Activated CD8-positive, alpha-beta memory T cell treated with anti-CD3 and anti-CD28 coated beads for 1 hour (primary cell): ENCODE measurements around the gene RAB9B.
"Not testable (repeated sequence)": the region's sequence is repeated elsewhere in the genome, so short reads cannot be mapped to it uniquely, and the experiment has no call there.

Experiments
- DNase-seq, 2 donors: peaks; one replicate each; pipeline ENCODE4 v3.0.0-alpha.2; 2020; ENCODE audit warnings: low read depth in 1 of 2; ENCODE audit errors: extremely low read depth in 1 of 2

Gene RAB9B

DNA sequence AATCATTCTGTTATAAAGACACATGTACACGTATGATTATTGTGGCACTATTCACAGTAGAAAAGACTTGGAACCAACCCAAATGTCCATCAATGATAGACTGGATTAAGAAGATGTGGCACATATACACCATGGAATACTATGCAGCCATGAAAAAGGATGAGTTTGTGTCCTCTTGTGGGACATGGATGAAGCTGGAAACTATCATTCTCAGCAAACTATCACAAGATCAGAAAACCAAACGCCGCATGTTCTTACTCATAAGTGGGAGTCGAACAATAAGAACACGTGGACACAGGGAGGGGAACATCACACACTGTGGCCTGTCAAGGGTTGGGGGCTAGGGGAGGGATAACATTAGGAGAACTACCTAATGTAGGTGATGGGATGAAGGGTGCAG is 15.0 kb downstream of the RAB9B start:
- not testable (repeated sequence) for DNase-seq

DNA sequence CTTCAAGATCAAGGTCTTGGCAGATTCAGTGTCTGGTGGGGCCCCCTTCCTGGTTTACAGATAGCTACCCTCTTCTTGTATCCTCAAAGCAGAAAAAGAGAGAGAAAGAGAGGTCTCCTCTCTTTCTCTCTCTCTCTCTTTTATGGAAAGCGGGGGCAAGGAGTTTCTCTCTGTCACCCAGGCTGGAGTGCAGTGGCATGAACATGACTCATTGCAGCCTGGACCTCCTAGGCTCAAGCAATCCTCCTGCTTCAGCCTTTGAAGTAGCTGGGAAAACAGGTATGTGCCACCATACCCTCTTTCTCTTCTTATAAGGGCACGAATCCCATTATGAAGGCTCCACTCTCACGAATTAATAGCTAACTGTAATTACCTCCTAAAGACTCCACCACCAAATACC is 20.2 kb downstream of the RAB9B start:
- DNase-seq = no peak

DNA sequence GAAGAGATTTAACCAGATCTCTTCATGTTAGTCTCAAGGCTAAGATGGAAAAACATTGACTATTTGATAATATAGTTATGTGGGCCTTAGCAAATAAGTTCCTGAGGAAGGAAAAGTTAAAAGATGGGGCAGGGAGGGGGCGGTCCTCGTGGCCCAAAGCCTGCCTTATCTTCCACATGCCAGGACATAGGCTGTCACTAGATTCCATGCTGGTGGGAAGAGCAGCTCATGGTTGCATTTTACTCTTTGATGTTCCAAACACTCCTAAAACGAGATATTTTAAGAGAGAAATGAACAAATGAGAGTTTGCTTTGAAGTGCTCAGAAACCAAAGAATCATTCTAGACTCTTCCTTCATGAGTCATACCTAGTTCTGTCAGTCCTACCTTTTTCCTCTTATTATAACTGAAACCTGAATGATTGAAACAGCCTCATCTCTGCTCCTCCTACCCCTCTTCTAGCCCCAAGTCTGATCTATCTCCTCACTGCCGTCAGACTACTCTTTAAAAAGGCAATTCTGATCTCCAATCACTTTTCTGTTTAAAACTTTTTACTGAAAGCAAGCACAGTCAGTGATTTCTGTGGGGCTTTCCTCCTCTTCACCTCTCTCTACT is 25.1 kb downstream of the RAB9B start:
- no peak for DNase-seq

DNA sequence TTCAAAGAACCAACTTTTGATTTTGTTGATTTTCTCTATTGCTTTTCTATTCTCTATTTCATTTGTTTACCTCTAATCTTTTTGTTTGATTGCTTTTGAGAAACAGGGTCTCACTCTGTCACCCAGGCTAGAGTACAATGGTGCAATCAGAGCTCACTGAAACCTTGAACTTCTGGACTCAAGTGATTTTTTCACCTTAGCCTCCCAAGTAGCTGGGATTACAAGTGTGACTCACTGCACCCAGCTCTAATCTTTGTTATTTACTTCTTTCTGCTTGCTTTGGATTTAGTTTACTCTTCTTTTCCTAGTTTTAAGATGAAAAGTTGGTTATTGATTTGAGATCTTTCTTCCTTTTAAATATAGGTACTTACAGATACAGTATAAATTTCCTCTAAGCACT is 26.2 kb downstream of the RAB9B start:
- DNase-seq = no peak

GRCh38 chrX:103800318-103800717 is 31.7 kb downstream of the RAB9B start:
- DNase-seq = no peak

DNA sequence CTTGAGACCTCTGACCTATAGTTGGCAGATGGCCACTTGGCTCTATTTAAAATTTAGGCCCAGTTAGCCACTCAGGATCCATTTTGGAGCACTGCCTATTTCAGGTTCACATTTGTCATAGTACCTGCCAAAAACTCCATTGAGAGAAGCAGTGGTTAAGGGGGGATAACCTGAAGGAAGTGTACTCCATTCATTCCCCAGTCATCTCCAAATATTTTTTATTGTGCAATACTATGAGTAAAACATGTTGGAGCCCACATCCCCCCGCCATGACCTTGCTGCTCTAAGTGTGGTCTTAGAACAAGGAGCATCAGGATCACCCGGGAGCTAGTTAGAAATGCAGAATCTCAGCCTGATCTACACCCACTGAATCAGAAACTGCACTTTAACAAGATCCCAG is 34.4 kb downstream of the RAB9B start:
- DNase-seq = no peak

DNA sequence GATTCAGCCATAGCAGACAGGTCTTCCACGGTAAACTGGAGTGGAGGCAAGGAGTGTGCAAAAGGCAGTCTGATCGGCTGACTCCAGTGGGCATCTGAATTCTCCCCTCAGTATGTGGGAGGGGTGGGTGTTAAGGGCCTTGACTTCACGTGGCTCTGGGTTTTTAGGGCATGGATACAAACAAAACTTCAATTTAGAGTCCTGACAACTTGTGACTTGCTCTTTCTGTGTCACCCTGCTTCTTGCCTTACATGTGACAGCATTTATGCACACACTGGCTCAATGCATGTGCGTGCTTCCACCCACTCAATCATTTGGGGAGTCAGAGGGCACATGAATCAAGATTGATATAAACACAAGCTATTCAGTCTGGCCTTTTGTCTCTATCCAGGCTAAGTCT is 37.9 kb downstream of the RAB9B start:
- no peak for DNase-seq

GRCh38 chrX:103793545-103793940 is 38.5 kb downstream of the RAB9B start:
- no peak for DNase-seq

DNA sequence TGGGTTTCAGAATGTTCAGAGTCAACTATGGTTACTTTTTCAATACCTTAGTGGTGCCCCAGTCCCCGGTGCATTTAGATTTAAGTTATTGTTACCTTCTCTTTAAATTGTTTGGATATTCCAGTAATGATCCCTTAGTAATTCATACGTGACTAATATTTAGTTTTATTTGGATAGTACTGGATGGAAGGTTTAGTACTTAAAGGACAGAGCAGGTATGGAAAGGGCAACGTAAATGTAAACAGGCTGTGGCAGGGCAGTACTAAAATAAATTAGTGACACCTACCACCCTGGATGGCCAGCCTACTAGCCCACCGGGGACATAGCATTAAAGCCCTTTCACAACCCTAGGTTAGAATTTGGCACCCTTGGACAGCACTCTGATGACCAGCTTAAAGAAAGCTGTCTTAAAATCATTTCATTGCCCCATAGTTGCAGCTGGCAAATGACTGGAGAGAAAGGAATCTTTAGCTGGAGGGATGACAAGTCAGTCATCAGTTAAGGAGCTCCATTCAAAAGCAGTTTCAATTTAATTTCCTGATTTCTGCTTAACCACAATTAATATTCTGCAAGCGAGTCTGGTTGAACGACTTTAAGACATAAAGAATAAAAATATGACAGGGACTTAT is 39.0 kb downstream of the RAB9B start:
- DNase-seq = no peak

- DNase-seq = no peak
Measured at GRCh38 chrX:103791826-103792485, 40.1 kb downstream of the RAB9B start.

GRCh38 chrX:103791228-103791627 is 40.8 kb downstream of the RAB9B start:
- DNase-seq = no peak

DNA sequence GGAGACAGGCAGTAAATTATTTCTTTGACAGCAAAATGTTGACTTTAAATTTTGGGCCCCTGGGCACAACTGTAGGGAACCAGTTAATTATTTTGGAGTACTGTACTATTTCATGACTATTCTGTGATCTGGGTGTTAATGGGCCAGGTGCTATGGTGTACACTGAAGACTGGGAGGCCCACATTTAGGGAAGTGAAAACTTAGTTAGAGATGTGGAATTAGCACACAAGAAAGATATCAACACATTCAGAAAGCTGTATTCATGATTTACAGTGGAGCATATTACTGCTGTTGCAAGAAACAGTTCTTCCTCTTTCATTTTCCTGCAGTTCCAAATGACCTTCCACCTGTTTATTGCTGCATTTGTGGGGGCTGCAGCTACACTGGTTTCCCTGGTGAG is 43.1 kb downstream of the RAB9B start:
- no peak for DNase-seq

GRCh38 chrX:103783971-103784370 is 48.1 kb downstream of the RAB9B start:
- no peak for DNase-seq

DNA sequence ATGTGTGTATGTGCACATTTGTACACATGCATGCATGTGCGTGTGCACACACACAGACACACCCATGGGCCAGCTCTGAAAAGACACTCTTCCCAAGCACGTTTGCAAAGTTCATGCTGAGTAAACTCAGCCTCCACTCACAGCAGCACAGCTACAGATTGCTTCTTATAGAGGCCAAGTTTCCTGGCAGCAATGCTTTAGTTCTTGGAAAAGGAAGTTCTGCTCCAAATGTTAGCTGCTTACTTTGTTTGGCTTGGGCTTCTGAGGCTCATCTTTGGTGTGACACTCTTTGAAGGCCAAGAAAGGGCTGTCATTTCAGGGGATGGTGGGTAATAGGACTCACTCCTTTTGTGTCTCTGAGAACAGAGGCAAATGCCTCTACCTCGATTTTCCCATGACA is 48.9 kb downstream of the RAB9B start:
- DNase-seq = no peak

- no peak for DNase-seq
Measured at GRCh38 chrX:103782640-103783039, 49.4 kb downstream of the RAB9B start.

GRCh38 chrX:103781706-103782105 is 50.4 kb downstream of the RAB9B start:
- DNase-seq = no peak

DNA sequence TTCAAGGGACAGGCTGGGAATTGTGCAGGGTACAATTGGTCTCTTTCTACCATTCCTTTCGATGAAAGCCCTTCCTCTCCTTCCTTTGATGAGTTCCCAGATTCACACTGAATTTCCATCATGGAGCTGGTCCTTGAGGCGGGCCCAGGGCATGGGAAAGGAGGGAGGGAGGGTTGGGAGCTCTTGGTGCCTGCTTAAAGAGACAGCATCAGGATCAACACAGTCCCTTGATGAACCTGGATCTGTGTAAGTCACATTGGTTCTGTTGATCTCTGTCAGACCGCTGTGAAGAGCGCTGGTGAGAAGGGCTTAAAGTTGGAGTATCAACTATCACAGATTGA is 51.0 kb downstream of the RAB9B start:
- DNase-seq = no peak

GRCh38 chrX:103780336-103781061 is 51.6 kb downstream of the RAB9B start:
- DNase-seq = no peak

DNA sequence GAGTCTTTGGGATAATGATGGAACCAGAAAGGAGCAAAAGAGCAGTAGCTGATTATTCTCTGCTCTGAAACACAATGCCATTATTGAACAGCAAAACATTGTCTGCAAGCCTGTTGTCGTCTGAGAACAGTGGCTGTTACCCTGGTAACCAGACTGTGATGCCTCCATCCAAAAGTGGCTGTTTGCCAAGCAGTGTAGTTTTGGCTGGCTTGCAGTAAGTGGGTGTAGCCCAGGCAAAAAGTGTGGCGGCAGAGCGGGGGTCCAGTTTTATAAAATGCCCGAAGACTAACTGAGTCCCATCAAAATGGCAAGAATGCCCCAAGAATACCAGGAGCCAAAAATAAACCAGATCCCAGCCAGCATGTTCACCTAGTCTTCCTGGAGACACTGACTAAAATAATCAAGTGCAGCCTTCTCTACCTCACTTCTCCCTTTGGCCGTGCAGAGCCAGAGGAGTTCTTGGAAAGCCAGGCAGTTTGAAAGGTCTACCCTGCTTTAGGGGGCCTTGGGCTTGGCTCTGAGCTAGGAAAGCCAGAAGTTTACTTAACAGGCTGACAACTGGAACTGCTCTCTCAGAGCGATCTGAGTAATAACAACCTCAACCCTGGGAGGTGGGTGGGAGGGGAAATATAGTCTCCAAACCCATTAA is 52.8 kb downstream of the RAB9B start:
- no peak for DNase-seq

GRCh38 chrX:103776546-103776945 is 55.5 kb downstream of the RAB9B start, which contains the start of gene PLP1:
Gene PLP1, plus strand, starts transcription at chrX:103776840. Its CDS starts 156 bp downstream, at chrX:103776996.
- DNase-seq = no peak

GRCh38 chrX:103774070-103774642 is 57.9 kb downstream of the RAB9B start:
- no peak for DNase-seq
